Left hindlimb (tissue), 1 donor: ENCODE results near the gene TMEM161A.
"Not testable (repeated sequence)": the region's sequence is repeated elsewhere in the genome, so short reads cannot be mapped to it uniquely, and the experiment has no call there.

ENCODE experiments used
- DNase-seq: peaks from one replicate; pipeline ENCODE4 v3.0.0-alpha.2; 2018

The TMEM161A gene

DNA sequence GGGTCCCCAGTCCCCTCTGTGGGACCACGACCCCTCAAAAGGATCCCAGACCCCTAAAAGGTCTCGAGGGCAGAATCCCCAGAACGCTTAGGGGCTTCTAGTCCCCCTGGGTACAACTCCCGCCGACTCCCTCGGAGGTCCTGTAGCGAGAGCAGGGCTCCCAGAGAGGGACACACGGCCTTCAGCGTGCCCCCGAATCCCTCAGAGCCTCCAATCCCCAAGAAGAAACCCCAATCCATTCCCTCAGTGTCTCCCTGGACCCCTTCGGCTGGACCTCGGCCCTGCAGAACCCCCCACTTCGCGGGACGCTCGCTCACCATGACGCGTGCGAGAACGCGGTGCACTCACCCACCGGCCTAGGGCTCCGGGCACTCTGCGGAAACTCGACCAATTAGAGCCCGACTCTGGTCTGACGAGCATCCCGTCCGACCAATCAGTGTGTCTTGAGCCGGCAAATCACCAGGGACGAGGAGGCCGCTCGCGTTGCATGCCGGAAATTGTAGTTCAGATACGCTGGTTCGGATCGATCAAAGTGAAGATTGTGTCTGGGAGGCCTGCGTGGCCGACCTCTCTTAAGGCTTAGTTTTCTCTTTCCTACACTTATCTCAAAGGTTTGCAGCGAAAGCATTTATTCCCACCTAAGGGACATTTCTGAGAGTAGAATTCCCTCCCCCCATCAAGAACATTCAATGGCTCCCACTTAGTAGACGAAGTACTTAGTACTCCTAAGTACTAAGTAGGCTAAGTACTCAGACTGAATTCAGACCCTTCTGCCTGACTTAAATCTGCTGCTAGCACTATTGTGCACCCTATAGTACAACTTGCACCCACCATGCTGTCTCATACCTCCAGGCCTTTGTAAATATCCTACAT is at the start of gene TMEM161A:
Gene TMEM161A (minus strand): TSS at position 370 of the 873 bp plus-strand sequence. CDS start 50 bp downstream, at position 320.
- peak; percentile 97 for DNase-seq

DNA sequence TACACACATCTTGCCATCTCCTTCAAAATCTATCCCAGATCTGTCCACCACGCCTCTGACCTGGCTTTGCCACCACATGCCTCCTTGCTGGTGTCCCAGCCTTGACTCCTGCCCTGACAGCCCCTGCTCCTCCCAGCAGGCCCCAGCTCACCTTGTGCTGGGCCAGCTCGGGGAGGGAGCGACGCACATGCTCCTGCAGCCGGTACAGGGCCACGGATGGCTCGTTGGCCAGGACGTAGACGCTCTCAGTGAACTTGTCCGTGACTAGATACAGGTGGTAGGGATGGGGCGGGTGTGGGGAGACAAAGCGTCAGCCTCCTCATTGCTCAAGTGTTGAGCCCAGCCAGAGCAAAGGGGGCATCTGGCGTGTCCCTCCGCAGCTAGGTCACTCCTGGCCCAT is 48.5 kb upstream of the TMEM161A start:
- DNase-seq, result no peak

DNA sequence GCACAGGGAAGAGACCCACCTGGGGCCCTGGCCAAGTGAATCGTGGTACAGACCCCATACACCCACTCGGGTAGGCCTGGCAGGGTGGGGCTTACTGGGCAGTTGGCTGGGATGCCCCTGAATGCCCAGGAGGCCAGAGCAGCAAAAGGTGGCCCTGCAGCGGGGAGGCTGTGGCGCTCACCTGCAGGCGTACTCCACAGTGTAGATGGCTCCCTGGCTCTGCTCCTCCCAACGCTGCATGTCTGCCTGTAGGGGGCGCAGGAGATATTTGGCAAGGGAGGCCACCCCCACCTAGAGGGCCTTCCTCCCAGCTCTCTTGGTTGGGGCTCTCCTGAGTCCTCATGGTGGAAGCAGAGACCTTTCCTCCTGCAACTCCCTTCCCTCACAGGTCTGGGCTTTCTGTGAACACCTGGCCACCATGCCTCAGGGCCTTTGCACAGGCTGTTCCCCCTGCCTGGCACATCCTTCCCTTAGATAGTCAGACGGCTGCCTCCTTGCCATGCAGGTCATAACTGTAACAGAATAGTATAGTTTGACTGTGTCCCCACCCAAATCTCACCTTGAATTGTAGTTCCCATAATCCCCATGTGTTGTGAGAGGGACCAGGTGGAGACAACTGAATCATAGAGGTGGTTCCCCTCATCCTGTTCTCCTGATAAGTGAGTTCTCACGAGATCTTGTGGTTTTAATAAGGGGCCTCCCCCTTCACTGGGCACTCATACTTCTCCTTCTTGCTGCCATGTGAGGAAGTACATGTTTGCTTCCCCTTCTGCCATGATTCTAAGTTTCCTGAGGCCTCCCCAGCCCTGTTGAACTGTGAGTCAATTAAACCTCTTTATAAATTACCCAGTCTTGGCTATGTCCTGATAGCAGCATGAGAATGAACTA is 47.8 kb upstream of the TMEM161A start:
- DNase-seq, result no peak

DNA sequence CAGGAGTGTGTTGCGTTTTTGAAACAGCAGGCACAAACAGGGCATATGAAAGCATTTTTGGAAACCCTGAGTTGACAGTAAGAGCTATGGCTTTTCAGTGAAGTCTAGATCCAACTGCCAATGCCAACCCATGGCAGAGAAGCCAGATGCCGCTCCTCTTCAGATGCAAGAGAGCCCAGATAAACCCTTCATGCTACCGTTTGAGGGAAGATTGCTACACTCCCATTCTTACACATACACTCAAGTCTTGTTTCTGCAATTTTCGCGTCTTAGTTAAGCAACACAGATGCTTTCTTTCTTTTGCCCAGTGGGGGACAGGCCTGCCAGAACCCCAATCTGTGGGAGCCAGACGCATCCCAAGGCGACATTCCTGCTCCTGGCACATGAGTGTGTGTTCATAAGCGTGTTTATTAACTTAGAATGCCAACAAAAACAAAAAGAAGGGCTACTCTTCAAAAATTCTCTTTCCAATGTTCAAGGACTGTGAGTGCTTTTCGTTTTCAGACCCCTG is 43.3 kb upstream of the TMEM161A start:
- DNase-seq, result no peak

DNA sequence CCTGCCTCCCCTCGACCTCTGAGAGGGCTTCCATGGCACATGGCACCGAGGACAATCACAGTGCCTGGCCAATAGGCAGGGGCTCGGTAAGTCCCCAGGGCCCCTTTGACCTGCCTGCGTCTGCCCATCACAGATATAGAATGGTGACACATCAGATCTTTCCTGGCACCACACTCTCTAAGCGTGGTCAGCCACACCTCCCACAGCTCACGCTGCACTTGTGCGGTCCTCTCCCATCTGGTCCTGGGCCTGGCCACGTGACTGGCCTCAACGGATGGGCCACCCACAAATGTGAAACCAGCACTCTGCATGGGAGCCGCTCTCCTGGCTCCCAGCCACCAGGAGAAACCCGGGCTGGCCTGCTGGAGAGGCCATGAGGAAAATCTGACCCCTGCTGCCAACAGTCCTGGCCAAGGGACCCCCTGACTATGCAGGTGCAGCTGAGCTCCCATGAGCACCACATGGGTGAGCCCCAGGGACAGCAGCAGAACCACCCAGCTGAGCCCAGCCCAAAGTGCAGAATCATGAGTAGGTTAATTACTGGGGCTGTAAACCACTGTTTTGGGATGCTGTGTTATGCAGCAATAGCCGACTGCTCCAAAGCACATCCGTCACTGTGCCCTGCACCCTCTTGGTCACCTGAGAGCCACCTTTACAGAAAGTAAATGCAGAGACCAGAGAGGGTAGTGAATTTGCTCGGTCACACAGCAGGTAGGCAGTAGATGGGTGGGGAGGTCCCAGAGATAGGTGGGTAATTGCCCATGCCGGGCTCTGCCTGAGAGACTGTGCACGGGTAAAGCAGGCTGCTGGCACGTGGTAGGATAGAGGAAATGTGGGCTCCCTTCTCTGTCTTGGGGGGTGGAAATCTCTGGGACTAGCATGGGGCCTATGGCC is 41.5 kb upstream of the TMEM161A start:
- DNase-seq, result no peak

DNA sequence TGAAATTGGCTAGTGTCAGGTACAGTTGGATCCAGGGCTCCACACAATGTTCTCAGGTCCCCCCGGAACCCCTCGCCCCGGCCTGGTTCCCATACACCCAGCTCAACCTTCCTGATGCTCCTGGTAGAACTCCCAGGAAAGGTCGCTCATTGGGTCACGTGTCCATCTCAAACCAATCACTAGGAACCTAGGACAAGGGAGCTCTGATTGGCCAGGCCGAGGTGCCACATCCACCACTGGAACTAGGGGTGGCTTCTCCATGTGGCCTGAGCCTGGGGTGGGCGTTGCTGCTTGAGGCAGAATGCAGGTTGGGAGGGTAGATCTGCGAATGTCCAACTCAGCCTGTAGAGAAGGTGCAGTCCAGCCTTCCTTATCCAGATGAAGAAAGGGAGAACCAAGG is 38.7 kb upstream of the TMEM161A start:
- DNase-seq, result no peak

DNA sequence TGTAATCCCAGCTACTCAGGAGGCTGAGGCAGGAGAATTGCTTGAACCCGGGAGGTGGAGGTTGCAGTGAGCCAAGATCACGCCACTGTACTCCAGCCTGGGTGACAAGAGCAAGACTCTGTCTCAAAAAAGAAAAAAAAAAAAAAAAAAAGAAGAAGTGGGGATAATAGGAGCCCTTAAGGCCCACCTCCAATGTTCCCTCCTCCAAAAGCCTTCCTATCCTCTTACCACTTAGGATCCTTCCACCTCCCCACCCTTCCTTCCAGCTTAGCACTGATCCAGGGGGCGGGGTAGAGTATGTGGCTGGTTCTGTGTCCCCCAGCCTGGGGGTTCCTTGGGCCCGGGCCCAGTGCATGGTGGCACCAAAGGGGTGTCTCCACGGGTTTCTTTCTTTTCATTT is 35.0 kb upstream of the TMEM161A start:
- DNase-seq, result not testable (repeated sequence)

DNA sequence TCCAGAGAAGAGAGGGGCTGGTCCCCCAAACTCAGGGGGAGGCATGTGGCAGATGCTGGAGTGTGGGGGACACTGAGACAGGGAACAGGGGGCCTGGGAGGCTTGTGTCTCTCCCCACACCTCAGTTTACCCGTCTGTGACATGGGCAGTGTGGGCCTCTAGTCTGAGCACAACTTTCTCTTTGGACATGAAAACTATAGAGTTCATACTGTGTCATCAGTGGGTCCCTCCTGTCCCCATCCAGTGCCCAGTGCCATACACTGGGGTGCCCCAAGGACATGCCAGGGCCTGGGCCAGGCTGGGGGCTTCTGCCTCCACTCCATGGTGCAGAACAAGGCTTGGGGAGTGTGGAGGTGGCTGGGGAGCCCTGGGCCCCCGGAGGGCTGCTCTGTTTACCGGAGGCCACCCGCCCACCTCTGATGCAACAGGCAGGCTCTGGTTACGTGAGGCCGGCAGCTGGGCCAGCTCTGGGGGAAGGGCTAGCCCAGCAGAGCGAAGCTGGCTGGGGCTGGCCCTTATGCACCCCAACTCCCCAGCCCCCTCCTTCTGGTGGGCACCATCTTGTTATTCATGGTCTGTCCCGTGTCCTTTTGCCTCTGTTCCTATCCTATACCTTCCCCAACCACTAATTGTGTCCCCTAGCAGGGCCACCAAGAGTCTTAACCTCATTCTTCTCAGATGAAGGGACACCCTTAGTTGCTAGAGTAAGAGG is 33.7 kb upstream of the TMEM161A start:
- DNase-seq, result no peak

DNA sequence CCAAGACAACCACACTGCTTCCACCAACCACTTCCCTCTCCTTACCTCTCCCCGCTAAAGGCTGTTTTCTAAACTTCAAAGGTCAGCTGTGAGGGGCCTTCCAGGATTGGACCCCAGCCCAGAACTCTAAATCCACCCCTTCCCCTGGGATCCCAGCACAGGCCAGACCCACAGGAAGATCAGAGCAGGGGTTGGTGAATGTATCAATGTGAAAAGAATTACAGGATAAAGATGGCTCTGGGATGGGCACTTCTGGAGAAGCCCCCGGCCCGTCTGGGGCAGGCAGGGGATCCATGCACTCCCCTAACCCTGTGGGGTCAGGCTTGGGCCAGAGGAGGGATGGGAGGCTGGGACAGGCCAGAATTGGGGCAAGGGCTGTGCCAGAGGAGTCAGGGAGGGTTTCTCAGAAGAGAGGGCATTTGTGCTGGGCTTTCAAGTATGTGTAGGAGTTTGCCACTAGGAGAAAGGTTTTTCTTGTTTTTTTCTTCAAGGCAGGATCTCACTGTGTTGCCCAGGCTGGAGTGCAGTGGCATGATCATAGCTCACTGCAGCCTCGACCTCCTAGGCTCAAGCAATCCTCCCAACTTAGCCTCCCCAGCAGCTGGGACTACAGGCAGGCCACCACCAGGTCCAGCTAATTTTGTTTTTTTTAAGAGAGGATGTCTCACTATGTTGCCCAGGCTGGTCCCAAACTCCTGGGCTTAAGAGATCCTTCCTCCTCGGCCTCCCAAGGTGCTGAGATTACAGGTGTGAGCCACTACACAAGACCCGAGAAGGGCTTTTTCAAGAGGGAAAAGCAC is 32.8 kb upstream of the TMEM161A start:
- no peak for DNase-seq

DNA sequence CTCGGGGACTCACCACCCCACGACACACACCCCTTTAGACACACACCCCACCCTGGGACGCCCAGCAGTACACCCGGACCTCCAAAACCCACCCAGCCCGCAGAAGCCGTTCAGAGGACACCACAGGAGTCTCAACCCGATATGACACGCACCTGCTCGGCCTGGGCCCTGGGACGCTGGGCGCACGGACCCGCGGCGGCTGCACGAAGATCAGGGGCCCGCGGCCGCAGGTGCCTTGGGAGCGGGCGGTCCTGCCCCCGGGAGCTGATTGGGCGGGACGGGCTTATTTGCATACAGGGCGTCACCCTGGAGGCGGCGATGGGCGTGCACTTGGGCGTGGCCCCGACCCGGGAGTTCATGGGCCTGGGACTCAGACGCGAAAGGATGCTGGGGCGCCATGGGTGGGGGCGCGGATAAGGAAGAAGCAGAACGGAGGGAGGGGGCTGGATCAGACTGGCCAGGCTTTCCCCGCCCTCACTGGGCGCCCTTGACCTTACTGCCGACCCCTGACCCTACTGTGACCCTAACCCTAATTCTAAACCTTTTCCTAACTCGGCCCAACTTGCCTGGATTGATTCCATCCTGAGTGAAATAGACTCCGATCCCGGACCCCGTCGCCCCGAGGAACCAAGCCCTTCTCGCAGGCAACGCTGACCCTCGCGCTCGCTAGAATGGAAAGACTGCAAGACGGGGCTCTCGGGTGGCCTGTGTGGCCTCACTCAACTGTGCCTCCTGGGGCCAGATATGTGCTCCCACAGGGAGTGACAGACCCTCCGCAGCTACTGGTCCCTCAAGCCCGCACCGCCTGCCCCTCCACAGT is 32.0 kb upstream of the TMEM161A start, which contains the start of gene MEF2B:
Gene MEF2B (minus strand): TSS at position 211 of the 820 bp plus-strand sequence. CDS start 19,528 bp downstream, outside the sequence.
- DNase-seq, result peak; percentile 70

DNA sequence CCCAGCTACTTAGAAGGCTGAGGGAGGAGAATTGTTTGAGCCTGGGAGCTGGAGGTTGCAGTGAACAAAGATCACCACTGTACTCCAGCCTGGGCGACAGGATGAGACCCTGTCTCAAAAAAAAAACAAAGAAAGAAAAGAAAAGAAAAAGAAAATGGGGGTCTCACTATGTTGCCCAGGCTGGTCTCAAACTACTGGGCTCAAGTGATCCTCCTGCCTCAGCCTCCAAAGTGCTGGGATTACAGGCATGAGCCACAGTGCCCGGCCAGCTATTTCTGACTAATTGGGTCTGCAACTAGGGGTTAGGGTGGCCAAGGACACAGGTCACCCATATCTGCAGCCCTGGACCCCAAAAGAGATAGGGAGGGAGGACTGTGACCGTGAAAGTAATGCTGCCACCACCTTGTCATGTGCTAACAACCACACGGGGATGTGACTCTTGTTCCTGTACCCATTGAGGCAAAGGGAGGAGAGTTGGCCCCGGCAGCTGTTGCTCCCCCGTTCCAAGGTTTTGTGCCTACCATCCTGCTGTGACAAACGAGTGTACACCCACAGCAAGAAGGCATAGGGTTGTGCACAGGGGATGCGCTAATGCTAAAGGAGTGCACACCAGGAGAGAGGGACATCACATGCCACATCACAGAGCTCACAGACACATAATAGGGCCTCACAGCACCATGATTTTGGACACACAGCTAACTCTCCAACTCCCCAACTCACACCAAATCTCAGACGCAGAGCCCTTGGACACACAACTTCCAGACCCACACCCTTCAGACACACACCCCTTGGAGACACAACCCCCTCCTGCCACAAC is 31.2 kb upstream of the TMEM161A start:
- DNase-seq, result no peak

DNA sequence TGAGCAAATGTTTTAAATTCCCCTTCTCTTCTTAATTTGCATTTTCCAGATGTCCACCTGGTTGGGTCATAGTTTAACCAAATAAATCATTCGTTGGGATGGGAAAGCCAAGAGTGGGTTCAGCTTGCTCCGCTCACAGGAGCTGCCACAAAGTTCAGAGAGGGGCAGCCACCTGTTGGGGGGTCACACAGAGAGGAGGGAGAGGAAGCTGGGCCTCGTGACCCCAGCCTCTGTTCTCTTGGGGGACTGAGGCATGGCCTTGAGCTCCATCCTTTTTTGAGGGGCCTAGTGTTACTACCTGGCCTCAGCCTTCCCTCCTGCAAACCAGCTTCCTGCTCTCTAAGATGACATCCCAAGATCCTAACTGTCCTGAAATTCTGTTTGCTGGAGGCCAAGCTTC is 29.3 kb upstream of the TMEM161A start:
- DNase-seq, result no peak

DNA sequence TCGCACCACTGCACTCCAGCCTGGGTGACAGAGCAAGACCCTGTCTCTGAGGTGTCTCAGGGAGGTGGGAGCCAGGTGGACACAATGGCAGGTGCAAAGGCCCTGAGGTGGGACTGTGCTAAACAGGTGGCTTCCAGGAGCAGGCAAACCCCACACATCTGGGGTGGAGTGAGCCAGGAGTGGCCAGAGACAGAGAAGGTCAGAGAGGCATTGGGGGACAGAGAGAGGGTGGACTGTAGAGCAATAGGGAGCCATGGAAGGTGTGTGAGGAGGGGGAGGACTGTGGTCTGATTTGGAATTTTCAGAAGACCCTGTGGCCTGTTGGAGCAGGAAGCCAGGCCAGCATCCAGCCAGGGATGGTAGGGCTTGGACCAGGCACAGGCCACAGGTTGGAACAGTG is 27.1 kb upstream of the TMEM161A start:
- no peak for DNase-seq

DNA sequence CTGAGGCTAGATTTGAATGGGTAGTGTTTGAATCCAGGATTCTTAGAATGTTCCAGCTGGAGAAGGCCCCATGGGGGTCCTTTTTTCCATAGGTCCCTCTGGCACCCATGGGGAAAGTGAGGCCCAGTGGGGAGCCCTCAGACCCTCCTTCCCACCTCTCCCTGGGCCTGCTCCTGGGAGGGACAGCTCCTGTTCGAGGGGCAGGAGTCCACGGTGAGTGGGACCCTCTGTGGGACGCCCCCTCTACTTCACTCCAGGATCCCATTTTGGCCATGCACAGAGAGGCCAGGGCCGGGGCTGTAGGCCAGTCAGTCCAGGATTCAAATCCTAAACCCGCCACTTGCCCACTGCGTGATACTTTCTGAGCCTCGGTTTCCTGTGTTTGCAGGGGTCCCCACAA is 24.2 kb upstream of the TMEM161A start:
- no peak for DNase-seq

DNA sequence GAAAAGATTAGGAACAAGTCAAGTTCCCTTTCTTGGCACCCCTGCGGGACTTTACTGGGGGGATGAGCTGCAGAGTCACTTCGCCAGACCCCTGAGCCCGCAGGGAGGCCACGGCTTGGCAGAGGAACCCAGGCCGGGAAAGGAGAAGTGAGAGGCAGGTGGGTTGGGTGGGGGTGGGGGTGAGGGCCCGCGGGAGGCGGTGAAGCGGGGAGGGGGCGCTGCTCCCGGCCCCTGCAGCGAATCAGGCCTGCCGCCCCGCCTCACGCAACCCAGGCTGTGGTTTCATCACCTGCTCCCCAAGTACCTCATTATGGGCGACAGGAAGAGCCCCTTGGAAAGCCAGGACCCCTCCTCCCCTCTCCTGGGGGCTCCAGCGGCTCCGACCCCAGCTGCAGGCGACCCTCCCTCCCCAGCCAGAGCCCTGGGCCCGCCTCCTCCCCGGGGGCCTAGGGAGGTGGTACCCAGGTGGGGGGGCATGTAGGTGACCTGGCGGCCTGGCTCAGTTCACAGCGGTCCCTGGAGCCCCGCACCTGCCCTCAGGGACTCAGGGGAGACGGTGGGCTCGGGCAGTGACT is 22.3 kb upstream of the TMEM161A start:
- no peak for DNase-seq

DNA sequence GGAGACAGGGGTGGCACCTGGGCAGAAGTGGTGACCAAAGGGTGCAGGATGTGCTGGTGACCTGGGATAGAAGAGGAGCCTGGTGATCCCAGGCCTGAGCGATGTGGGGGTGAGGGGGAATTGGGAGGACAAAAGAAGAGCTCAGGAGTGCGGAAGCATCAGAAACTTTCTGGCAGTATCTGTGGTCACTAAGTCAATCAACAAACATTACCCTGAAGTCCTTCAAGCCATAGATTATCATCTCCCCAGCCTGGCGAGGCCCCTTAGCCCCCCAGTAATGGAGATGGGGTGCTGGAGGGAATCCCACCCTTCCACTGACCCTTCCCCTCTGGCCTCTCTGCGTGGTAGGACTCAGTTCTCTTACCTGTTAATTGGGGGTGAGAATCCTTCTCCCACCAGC is 21.3 kb upstream of the TMEM161A start:
- no peak for DNase-seq

DNA sequence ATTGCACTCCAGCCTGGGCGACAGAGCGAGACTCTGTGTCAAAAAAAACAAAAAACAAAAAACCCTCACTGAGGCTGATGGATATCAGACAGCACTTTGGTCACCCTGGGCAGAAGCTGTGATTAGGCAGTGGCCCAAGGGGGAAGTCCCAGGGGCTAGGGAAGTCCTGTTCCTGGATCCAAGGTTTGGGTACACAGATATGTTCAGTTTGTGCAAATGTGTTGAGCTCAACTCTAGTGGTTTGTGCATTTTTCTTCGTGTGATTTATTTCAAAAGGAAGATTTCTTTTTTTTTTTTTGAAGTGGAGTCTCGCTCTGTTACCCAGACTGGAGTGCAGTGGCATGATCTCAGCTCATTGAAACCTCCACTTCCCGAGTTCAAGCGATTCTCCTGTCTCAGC is 19.5 kb upstream of the TMEM161A start:
- DNase-seq, result no peak

DNA sequence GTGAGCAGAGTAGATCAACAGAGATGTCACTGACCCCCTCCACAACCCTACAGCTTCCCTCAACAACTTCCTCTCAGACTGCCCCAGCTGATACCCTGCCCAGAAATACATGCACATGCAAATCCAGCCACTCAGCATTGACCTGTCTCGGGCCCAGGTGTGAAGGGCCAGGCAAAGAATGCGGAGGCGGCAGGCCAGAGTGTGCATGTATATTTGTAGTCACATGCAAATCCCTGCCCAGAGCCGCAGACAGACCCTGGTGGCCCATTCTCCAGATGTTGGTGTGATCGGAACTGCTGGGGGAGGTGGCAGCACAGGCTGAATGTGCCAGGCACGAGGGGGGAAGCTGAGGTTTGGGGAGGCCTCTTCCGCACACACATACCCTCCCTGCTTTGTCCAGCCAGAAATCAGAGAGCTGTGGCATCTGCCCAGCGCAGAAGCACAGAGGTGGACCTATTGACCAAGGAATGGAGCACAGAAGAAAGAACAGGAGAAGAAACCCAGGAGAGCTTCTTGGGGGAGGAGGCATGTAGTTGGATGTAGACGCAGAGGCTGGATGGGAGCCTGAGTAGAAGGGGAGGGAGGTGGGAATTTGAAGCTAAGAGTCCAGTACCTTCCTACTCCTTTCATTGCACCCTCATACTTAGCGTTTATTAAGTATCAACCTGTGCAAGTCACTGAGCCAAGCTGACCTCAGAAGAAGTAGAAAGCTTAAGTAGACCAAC is 17.4 kb upstream of the TMEM161A start:
- no peak for DNase-seq
